ENCODE measurements around the gene NACC2.

The NACC2 gene

GRCh38 chr9:136047076-136047774, 47.9 kb downstream of the NACC2 start:
- Histone ChIP-seq H3K4me1 (peaks cover 0 to 42% (median 20%) of the 10 kb centered on the region in 4 donors), H3K36me3 (peaks cover 6 to 69% (median 63%) of the 10 kb centered on the region in 3 donors), H3K4me3 (no peak overlapping the region), H3K27me3 (no peaks in the 10 kb centered on the region), H3K27ac (no peak overlapping the region), H3K9me3 (no peaks in the 10 kb centered on the region)
- DNase-seq = peak in 1 of 2 donors; percentile 59
- intact Hi-C loops (cut with DNase I; ENCODE audit: low total_unique reads) = no loop called here
- TF ChIP-seq CTCF (IDR thresholded peaks at IDR 0.05) = no peak

- Histone ChIP-seq H3K9me3 (no peaks in the 10 kb centered on the region), H3K27ac (no peak overlapping the region), H3K4me3 (no peak overlapping the region), H3K36me3 (peaks cover 6 to 69% (median 63%) of the 10 kb centered on the region in 3 donors), H3K4me1 (peaks cover 0 to 35% (median 16%) of the 10 kb centered on the region in 4 donors), H3K27me3 (no peaks in the 10 kb centered on the region)
- intact Hi-C loops (cut with DNase I; ENCODE audit: low total_unique reads) = no loop called here
- TF ChIP-seq CTCF (IDR thresholded peaks at IDR 0.05) = no peak
- peak in 1 of 2 donors; percentile 60 for DNase-seq
Observed at GRCh38 chr9:136046554-136046920, 48.6 kb downstream of the NACC2 start.

- Histone ChIP-seq H3K36me3 (peaks cover 6 to 75% (median 63%) of the 10 kb centered on the region in 3 donors), H3K4me3 (no peak overlapping the region), H3K9me3 (no peaks in the 10 kb centered on the region), H3K27me3 (no peaks in the 10 kb centered on the region), H3K4me1 (peaks cover 0 to 28% (median 9%) of the 10 kb centered on the region in 4 donors), H3K27ac (no peak overlapping the region)
- DNase-seq = peak; percentile 23 to 69
- TF ChIP-seq CTCF (IDR thresholded peaks at IDR 0.05) = no peak
- intact Hi-C loops (cut with DNase I; ENCODE audit: low total_unique reads) = no loop called here
Observed at GRCh38 chr9:136045595-136046553, 49.2 kb downstream of the NACC2 start.

GRCh38 chr9:136044971-136045594, 50.0 kb downstream of the NACC2 start:
- no peak overlapping the region for H3K4me3 ChIP-seq
- no peaks in the 10 kb centered on the region for H3K27me3 ChIP-seq
- H3K4me1 ChIP-seq = peaks cover 0 to 22% (median 2%) of the 10 kb centered on the region in 4 donors
- peaks cover 0 to 2% (median 0%) of the 10 kb centered on the region in 3 donors for H3K9me3 ChIP-seq
- intact Hi-C loops (cut with DNase I; ENCODE audit: low total_unique reads) = no loop called here
- H3K27ac ChIP-seq = no peak overlapping the region
- TF ChIP-seq CTCF (IDR thresholded peaks at IDR 0.05) = no peak
- DNase-seq = peak in 1 of 2 donors; percentile 55
- peaks cover 6 to 79% (median 62%) of the 10 kb centered on the region in 3 donors for H3K36me3 ChIP-seq

GRCh38 chr9:136044207-136044970, 50.7 kb downstream of the NACC2 start:
- H3K27me3 ChIP-seq = no peaks in the 10 kb centered on the region
- no peak overlapping the region for H3K4me3 ChIP-seq
- no peak for TF ChIP-seq CTCF (IDR thresholded peaks at IDR 0.05)
- DNase-seq = peak; percentile 14 to 37
- no peak overlapping the region for H3K27ac ChIP-seq
- intact Hi-C loops (cut with DNase I; ENCODE audit: low total_unique reads) = no loop called here
- H3K4me1 ChIP-seq = peaks cover 0 to 22% (median 1%) of the 10 kb centered on the region in 4 donors
- H3K36me3 ChIP-seq = peaks cover 8 to 72% (median 55%) of the 10 kb centered on the region in 3 donors
- peaks cover 0 to 9% (median 3%) of the 10 kb centered on the region in 3 donors for H3K9me3 ChIP-seq

All from tibial artery (tissue), 4 donors.